DND-41 (cell line): ENCODE results near the gene OSR1.

Experiments used
- CTCF ChIP-seq: IDR thresholded peaks from 2 replicates; pipeline ENCODE4 v1.5.1; 2012; ENCODE audit warnings: borderline replicate concordance, low read length, moderate library complexity, mild to moderate bottlenecking; ENCODE audit not compliant: poor library complexity, severe bottlenecking; ENCODE audit errors: extremely low read depth
- EZH2 ChIP-seq: IDR thresholded peaks from 3 replicates; pipeline ENCODE4 v1.6.1; 2012; ENCODE audit warnings: borderline replicate concordance, low read depth, mild to moderate bottlenecking, moderate library complexity, low read length, inconsistent platforms; ENCODE audit not compliant: severe bottlenecking

- TF ChIP-seq CTCF (no peak), EZH2 (no peak)
Measured at GRCh38 chr2:19365126-19365525, 6.7 kb upstream of the OSR1 start.
